HFFc6 (cell line): ENCODE results near the gene HSPA2. TPM values are rescaled to one million over a fixed set of nuclear protein-coding genes. Genes with fewer than 3 reads are reported as not detected.

Source experiments
- DNase-seq: peaks from one replicate; pipeline ENCODE4 v3.0.0-alpha.2; 2018
- H3K27ac Mint-ChIP-seq: 2 replicates; pipeline ENCODE4 v1.8.0; 2020; ENCODE audit warnings: mild to moderate bottlenecking, mixed read lengths
- H3K27me3 Mint-ChIP-seq: 2 replicates; pipeline ENCODE4 v1.8.0; 2021; ENCODE audit warnings: mild to moderate bottlenecking, moderate library complexity, mixed read lengths; ENCODE audit not compliant: insufficient read depth
- H3K36me3 Mint-ChIP-seq: 2 replicates; pipeline ENCODE4 v1.8.0; 2021; ENCODE audit warnings: low read depth, mixed read lengths
- H3K4me1 Mint-ChIP-seq: 2 replicates; pipeline ENCODE4 v1.8.0; 2020; ENCODE audit warnings: low read depth, mixed read lengths
- H3K4me3 Mint-ChIP-seq: 2 replicates; pipeline ENCODE4 v1.8.0; 2020; ENCODE audit warnings: mild to moderate bottlenecking, moderate library complexity, mixed read lengths
- H3K9me3 Mint-ChIP-seq: 2 replicates; pipeline ENCODE4 v1.8.0; 2020; ENCODE audit warnings: mild to moderate bottlenecking, mixed read lengths
- total RNA-seq, 6 experiments: library from RNA; stranded (reverse); fragmentation: NEBNext Ultra II Directional; extraction: Animal tissue kit (Norgen Biotek cat#: 25700); gene quantifications; 2 replicates in 1 of 6; 3 replicates in 5 of 6; pipeline ENCODE4 v1.2.3, GENCODE V29; 2021
- TF ChIP-seq, protein P1 (sequence below): fragments of 200-600 bp; sonication (generic); IDR thresholded peaks from 2 replicates; pipeline ENCODE4 v1.5.0; 2021; ENCODE audit warnings: antibody characterized with exemption, mild to moderate bottlenecking

HSPA2 gene
- total RNA-seq, 6 experiments from 2014 or later, result 5.6 to 9.6 (median 9.2) TPM

DNA sequence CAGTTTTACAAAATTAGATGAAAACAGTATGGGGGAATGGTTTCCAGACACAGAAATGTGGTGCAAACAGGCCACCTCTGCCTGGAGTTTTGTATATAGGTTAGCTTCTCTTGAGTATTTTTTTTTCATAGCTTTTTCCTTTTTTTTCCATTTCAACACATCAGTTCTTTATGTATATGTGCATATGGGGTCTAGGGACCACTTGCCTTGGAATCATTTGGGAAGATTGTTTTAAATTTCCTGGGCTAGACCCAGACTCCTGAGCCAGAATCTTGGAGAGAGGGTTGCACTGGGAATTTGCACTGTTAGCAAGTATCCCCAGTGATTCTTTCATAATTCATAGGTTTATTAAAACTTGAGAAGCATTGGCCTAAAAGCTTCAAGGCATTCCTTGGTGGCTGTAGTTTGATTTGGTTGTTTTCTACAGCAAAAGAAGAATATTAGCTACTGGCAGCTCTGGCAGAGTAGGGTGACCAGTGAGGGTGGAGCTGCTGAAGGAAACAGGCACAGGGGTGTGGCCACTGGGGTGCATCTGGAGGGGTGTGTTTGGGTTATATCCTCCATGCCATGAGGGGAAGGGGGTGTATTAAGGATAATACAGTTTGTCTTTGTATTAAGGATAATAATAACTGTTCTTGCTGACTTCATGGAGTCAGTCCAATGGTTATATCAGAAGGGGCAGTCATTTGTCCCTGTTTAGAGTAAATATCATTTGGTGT is 32.0 kb downstream of the HSPA2 start:
- Mint-ChIP-seq H3K27me3 (no peaks in the 10 kb centered on the region; the same call in 1 of the 2 replicates), H3K4me3 (no peak overlapping the region), H3K4me1 (peaks cover 14% of the 10 kb centered on the region), H3K9me3 (no peaks in the 10 kb centered on the region), H3K27ac (no peak overlapping the region), H3K36me3 (no peaks in the 10 kb centered on the region)
- TF ChIP-seq, protein P1, sequence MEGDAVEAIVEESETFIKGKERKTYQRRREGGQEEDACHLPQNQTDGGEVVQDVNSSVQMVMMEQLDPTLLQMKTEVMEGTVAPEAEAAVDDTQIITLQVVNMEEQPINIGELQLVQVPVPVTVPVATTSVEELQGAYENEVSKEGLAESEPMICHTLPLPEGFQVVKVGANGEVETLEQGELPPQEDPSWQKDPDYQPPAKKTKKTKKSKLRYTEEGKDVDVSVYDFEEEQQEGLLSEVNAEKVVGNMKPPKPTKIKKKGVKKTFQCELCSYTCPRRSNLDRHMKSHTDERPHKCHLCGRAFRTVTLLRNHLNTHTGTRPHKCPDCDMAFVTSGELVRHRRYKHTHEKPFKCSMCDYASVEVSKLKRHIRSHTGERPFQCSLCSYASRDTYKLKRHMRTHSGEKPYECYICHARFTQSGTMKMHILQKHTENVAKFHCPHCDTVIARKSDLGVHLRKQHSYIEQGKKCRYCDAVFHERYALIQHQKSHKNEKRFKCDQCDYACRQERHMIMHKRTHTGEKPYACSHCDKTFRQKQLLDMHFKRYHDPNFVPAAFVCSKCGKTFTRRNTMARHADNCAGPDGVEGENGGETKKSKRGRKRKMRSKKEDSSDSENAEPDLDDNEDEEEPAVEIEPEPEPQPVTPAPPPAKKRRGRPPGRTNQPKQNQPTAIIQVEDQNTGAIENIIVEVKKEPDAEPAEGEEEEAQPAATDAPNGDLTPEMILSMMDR, result no peak
- DNase-seq, result no peak

DNA sequence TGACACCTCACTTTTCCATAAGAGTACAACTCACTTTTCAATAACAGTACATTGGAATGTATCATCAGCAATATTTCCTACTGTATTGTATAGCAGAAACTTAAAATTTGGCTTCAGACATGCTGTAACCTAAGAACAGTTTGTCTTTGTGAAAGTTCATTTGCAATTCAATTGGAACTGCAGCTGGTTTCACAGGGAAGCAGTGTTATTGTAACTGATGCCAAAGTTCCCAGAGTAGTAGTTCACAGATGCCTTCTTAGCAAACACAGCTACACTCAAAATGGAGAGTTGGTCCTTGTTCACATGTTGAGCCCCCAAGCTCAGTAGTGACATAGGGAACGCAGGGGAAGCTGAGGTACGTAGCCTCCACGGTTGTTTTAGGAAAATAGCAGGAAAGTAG is 32.6 kb downstream of the HSPA2 start:
- no peaks in the 10 kb centered on the region; the same call in 1 of the 2 replicates for H3K27me3 Mint-ChIP-seq
- no peak overlapping the region for H3K4me3 Mint-ChIP-seq
- H3K9me3 Mint-ChIP-seq, result no peaks in the 10 kb centered on the region
- TF ChIP-seq, protein P1, result no peak
- DNase-seq, result no peak
- H3K4me1 Mint-ChIP-seq, result peaks cover 14% of the 10 kb centered on the region
- no peak overlapping the region for H3K27ac Mint-ChIP-seq
- no peaks in the 10 kb centered on the region for H3K36me3 Mint-ChIP-seq

DNA sequence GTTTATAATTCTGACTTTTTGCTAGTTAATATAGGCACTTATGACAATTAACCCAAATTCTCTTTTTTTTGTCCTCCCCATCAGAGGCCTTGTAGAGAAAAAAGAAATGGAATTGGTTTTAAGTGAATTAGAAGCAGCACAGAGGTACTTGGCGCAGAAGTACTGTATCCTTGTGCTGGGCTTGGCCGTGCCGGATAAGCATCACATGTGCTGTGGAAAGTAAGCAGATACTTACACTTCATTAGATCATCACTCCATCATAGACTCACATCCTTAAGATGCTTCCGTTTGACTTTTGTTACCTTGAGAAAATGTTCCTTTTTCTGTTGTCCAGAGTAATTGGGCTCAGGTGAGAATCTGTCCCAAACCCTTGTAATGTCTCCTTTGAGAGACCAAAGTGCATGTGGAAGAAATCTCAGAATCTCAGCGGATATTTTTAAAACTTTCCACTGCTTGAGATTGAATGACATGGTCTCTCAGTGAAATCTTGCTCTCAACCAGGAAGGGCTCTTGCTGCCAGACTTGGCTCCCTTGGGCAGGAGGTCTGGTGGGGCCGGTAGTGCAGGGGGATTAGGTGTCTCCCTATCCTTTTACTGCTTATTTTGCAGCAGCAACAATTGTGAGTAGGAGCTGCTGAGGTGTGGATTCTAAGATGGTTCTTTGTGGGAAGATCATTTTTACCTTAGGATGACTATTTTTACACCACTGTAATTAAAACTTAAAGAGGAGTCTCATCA is 34.0 kb downstream of the HSPA2 start:
- H3K9me3 Mint-ChIP-seq, result no peaks in the 10 kb centered on the region
- H3K36me3 Mint-ChIP-seq, result no peaks in the 10 kb centered on the region
- H3K27ac Mint-ChIP-seq, result no peak overlapping the region
- 0 out of 2 replicates have a peak, but pooled peaks cover 5% of the 10 kb centered on the region for H3K4me1 Mint-ChIP-seq
- TF ChIP-seq, protein P1, result no peak
- no peak overlapping the region for H3K4me3 Mint-ChIP-seq
- H3K27me3 Mint-ChIP-seq, result no peaks in the 10 kb centered on the region; the same call in 1 of the 2 replicates
- DNase-seq, result no peak

DNA sequence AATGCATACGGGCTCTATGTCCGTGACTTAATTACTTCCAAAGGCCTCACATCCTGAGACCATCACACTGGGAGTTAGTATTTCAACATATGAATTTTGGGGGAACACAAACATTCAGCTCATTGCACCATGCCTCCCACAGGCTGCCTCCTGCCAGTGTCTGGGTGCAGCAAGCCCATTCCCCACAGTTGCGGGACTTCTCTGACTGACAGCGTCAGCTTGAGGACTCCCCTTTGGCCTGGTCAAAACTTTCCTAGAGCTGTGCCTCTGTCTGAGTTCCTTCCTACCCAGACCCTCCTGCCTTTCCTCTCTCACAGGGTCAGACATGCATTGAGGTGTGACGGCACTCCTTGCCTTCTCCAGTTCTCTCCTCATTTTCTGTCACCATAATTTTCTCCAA is 36.7 kb downstream of the HSPA2 start:
- Mint-ChIP-seq H3K4me1 (peaks cover 20% of the 10 kb centered on the region), H3K36me3 (no peaks in the 10 kb centered on the region), H3K27ac (no peak overlapping the region), H3K9me3 (no peaks in the 10 kb centered on the region), H3K4me3 (no peak overlapping the region), H3K27me3 (no peaks in the 10 kb centered on the region; the same call in 1 of the 2 replicates)
- TF ChIP-seq, protein P1, result no peak
- DNase-seq, result no peak

DNA sequence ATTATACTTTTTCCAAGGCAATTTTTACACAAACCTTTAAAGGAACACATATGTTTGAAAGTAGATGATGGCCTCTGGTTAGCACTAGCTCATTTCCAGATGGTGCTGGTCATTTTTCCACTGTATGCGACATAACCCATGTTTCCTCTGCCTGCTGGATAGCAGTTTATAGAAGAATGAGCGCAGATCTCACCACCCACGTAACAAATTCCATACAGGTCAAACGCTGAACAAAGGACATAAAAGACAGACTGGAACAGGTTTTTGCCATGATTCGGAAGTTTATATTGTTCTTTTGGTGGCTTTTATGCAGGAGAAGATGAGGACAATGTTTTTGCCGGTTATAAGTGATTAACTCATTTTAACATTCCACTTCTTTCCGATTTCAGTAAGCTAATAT is 39.9 kb downstream of the HSPA2 start:
- Mint-ChIP-seq H3K4me1 (peaks cover 20% of the 10 kb centered on the region), H3K36me3 (no peaks in the 10 kb centered on the region), H3K27ac (no peak overlapping the region), H3K27me3 (no peaks in the 10 kb centered on the region; the same call in none of the 2 replicates), H3K9me3 (no peaks in the 10 kb centered on the region), H3K4me3 (no peak overlapping the region)
- TF ChIP-seq, protein P1, result no peak
- no peak for DNase-seq
